Ectodermal cell (in vitro differentiated cells): ENCODE measurements around the gene HBG2.
"Not testable (repeated sequence)": the region's sequence is repeated elsewhere in the genome, so short reads cannot be mapped to it uniquely, and the experiment has no call there.

ENCODE experiments used
- H3K27ac ChIP-seq: 2 replicates; pipeline ENCODE4 v1.7.0; 2013; ENCODE audit warnings: mild to moderate bottlenecking, low read depth, low read length; ENCODE audit not compliant: insufficient read depth, poor library complexity, severe bottlenecking
- H3K27me3 ChIP-seq: 2 replicates; pipeline ENCODE4 v1.7.0; 2013; ENCODE audit warnings: mild to moderate bottlenecking, low read length; ENCODE audit not compliant: insufficient read depth, control insufficient read depth, poor library complexity, severe bottlenecking
- H3K36me3 ChIP-seq: one replicate; pipeline ENCODE4 v1.7.0; 2013; ENCODE audit warnings: low read length; ENCODE audit not compliant: control insufficient read depth, insufficient read depth
- H3K4me1 ChIP-seq: one replicate; pipeline ENCODE4 v1.7.0; 2013; ENCODE audit warnings: low read length; ENCODE audit not compliant: control insufficient read depth, insufficient read depth
- H3K4me3 ChIP-seq: 2 replicates; pipeline ENCODE4 v1.7.0; 2013; ENCODE audit warnings: low read depth, low read length, control low read depth; ENCODE audit not compliant: insufficient read depth
- H3K9me3 ChIP-seq: 2 replicates; pipeline ENCODE4 v1.7.0; 2013; ENCODE audit warnings: mild to moderate bottlenecking, low read length, moderate library complexity; ENCODE audit not compliant: control insufficient read depth
- WGBS, 2 experiments: methylation state at CpG; one replicate each; pipeline ENCODE4 v1.1.7; 2013; ENCODE audit warnings: missing lambda C conversion rate in 2 of 2; 5-methylcytosine and 5-hydroxymethylcytosine counted together

The HBG2 gene

GRCh38 chr11:5250543-5251204 is 3.9 kb downstream of the HBG2 start:
- Histone ChIP-seq H3K4me3 (no peak overlapping the region), H3K27ac (no peak overlapping the region), H3K9me3 (no peaks in the 10 kb centered on the region), H3K36me3 (no peaks in the 10 kb centered on the region), H3K4me1 (no peaks in the 10 kb centered on the region), H3K27me3 (no peaks in the 10 kb centered on the region)
- WGBS, 2 experiments = 92 to 98% methylated on average over 1 to 4 of the region's 4 CpGs

- not testable (repeated sequence) for H3K4me1 ChIP-seq, H3K9me3 ChIP-seq, H3K36me3 ChIP-seq, H3K4me3 ChIP-seq, H3K27ac ChIP-seq, H3K27me3 ChIP-seq
- WGBS, 2 experiments = 82 to 92% methylated on average over 3 of the region's 9 CpGs
These were observed 4.7 kb downstream of the HBG2 start, which contains the start of gene HBG1 for GRCh38 chr11:5249807-5250396. Gene HBG1 (minus strand): TSS chr11:5249857. CDS start chr11:5249804, 53 bp downstream.

GRCh38 chr11:5248498-5248897 is 6.1 kb downstream of the HBG2 start:
- H3K27me3 ChIP-seq, H3K27ac ChIP-seq, H3K9me3 ChIP-seq, H3K4me1 ChIP-seq, H3K36me3 ChIP-seq, H3K4me3 ChIP-seq: not testable (repeated sequence)
- WGBS, 2 experiments = 67 to 100% methylated on average over 1 to 4 of the region's 7 CpGs

- no peaks in the 10 kb centered on the region for H3K9me3 ChIP-seq
- H3K27ac ChIP-seq = no peak overlapping the region
- no peaks in the 10 kb centered on the region for H3K27me3 ChIP-seq
- 88 to 95% methylated on average over 3 of the region's 3 CpGs for WGBS, 2 experiments
- H3K4me3 ChIP-seq = no peak overlapping the region
- no peaks in the 10 kb centered on the region for H3K4me1 ChIP-seq
- no peaks in the 10 kb centered on the region for H3K36me3 ChIP-seq
These were observed 6.9 kb downstream of the HBG2 start for GRCh38 chr11:5247472-5248192.

- H3K4me1 ChIP-seq = no peaks in the 10 kb centered on the region
- H3K4me3 ChIP-seq = no peak overlapping the region
- H3K36me3 ChIP-seq = no peaks in the 10 kb centered on the region
- H3K9me3 ChIP-seq = no peaks in the 10 kb centered on the region
- 91 to 96% methylated on average over 6 of the region's 6 CpGs for WGBS, 2 experiments
- no peaks in the 10 kb centered on the region for H3K27me3 ChIP-seq
- H3K27ac ChIP-seq = no peak overlapping the region
These were observed 7.7 kb downstream of the HBG2 start for GRCh38 chr11:5246772-5247471.

DNA sequence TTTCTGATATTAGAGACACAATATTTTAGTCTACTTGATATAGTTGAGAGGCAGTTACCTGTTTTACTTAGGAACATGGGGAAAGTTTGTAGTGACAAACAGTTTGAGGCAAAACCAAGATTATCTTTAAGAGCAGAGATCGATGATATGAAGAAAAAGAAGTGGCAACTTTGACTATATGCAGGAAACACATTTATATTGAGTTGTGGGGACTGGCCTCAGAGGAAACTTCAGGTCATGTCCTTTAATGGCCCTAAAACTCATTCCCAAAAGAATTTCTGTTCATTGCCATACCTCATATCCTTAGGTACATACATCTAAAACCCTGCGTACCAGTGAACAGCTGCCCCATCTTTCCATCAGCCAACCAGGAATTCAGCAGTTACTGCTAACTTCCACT is 9.4 kb downstream of the HBG2 start:
- Histone ChIP-seq H3K9me3 (no peaks in the 10 kb centered on the region), H3K4me3 (no peak overlapping the region), H3K27ac (no peak overlapping the region), H3K27me3 (no peaks in the 10 kb centered on the region), H3K4me1 (no peaks in the 10 kb centered on the region), H3K36me3 (no peaks in the 10 kb centered on the region)
- WGBS, 2 experiments = 95 to 96% methylated on average over 2 of the region's 2 CpGs

GRCh38 chr11:5243816-5244180 is 10.8 kb downstream of the HBG2 start:
- Histone ChIP-seq H3K9me3 (no peaks in the 10 kb centered on the region), H3K27me3 (no peaks in the 10 kb centered on the region), H3K4me3 (no peak overlapping the region), H3K4me1 (no peaks in the 10 kb centered on the region), H3K36me3 (no peaks in the 10 kb centered on the region), H3K27ac (no peak overlapping the region)
- WGBS, 2 experiments = 95 to 99% methylated on average over 4 of the region's 4 CpGs

DNA sequence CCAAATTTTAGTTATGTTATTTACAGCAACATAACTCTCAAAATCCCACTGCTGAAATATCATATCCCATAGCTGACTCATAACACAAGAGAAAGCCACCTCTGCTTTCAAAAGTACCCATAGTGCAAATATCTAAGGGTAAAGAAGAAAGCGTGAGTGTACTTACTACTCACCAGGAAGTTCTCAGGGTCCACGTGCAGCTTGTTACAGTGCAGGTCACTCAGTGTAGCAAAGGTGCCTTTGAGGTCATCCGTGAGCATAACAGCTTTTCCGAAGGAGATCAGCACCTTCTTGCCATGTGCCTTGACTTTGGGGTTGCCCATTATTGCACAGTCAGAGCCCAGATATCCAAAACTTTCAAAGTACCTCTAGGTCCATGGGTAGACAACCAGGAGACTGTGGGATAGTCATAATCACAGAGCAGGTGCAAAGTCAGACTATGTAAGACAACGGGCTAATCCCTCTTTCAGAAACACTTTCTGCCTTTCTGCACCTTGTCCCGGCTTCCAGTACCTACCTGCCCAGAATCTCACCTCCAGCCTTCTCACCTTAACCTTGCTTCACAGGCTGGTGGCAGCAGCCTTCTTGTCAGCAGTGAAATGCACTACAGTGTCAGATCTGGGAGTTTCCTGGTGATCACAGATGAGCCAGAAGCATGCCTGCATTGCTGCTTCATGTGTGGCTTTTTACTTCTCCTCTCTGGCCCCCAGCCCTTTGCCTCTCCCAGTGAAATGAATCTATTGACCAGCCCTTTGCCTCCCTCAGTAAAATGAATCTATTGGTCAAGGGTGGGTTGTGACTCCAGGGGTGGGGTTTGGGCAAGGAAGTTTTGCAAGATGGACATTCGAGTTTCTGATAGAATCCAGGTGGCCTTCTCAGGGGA is 11.4 kb downstream of the HBG2 start:
- 93 to 94% methylated on average over 7 of the region's 7 CpGs for whole genome bisulfite sequencing, 2 experiments
- Histone ChIP-seq H3K4me3 (no peak overlapping the region), H3K4me1 (no peaks in the 10 kb centered on the region), H3K9me3 (no peaks in the 10 kb centered on the region), H3K27ac (no peak overlapping the region), H3K27me3 (no peaks in the 10 kb centered on the region), H3K36me3 (no peaks in the 10 kb centered on the region)

- no peaks in the 10 kb centered on the region for H3K4me1 ChIP-seq
- no peaks in the 10 kb centered on the region for H3K27me3 ChIP-seq
- no peaks in the 10 kb centered on the region for H3K9me3 ChIP-seq
- WGBS, 2 experiments = 83 to 91% methylated on average over 1 of the region's 2 CpGs
- no peaks in the 10 kb centered on the region for H3K36me3 ChIP-seq
- H3K4me3 ChIP-seq = no peak overlapping the region
- H3K27ac ChIP-seq = no peak overlapping the region
These were observed 12.4 kb downstream of the HBG2 start for GRCh38 chr11:5242208-5242607.
